HCT116 (cell line): ENCODE results near the gene NUAK2. TPM values are rescaled to one million over a fixed set of nuclear protein-coding genes. Genes with fewer than 3 reads are reported as not detected.

Experiments used
- ATAC-seq: fragments of 200-7000 bp; cut with Tn5 transposase; 2 replicates; pipeline ENCODE4 v1.9.1; 2020; ENCODE audit warnings: mild to moderate bottlenecking, moderate library complexity
- BruUV-seq: library from RNA; stranded (reverse); fragments of 400-500 nt; replicated peaks from 2 replicates; lab custom pipeline; 2021; lab: Mats Ljungman, UMichigan
- CTCF ChIA-PET: fragments of 300-600 bp; sonication (Branson Sonifier 250); formaldehyde crosslinking; loops from one replicate; lab custom pipeline; 2021; ENCODE audit warnings: antibody characterized with exemption; lab: Charles Lee
- POLR2A ChIA-PET: fragments of 300-600, 350-600 bp; sonication (Branson Sonifier 250); formaldehyde crosslinking; loops from one replicate; lab custom pipeline; 2021; ENCODE audit warnings: antibody characterized with exemption; lab: Charles Lee
- RAD21 ChIA-PET, 2 experiments: fragments of 300-600 bp; sonication (Branson Sonifier 250); formaldehyde crosslinking; loops; one replicate each; lab custom pipeline; 2023; ENCODE audit warnings: low total read pairs in 2 of 2; ENCODE audit not compliant: uncharacterized antibody in 2 of 2, unreplicated experiment in 2 of 2, low non-redundant PET in 1 of 2; lab: Charles Lee
- DNase-seq: peaks from one replicate; pipeline ENCODE4 v3.0.0-alpha.2; 2010; ENCODE audit warnings: low read depth, low spot score
- H2AFZ ChIP-seq: fragments of 200-600 bp; shearing (Covaris generic), sonication (generic); 2 replicates; pipeline ENCODE4 v1.6.1; 2017; ENCODE audit warnings: low read depth, mixed run types, mixed read lengths, antibody characterized with exemption, low read length; ENCODE audit not compliant: poor library complexity, severe bottlenecking
- H3K27ac ChIP-seq: 2 replicates; pipeline ENCODE4 v1.5.1; 2012; ENCODE audit warnings: low read depth, low read length
- H3K27me3 ChIP-seq: fragments of 200-600 bp; sonication (generic); 2 replicates; pipeline ENCODE4 v1.6.1; 2016; ENCODE audit warnings: mixed run types, low read length, mixed read lengths; ENCODE audit not compliant: insufficient read depth
- H3K36me3 ChIP-seq, 2 experiments: fragments of 200-500 bp in 1 of 2; fragments of 200-600 bp in 1 of 2; sonication (Bioruptor generic) in 1 of 2; sonication (generic) in 1 of 2; 2 replicates each; pipeline versions ENCODE4 v1.5.1 to v1.6.1; 2014 to 2016; ENCODE audit warnings: low read length in 2 of 2, inconsistent platforms in 1 of 2, mixed read lengths in 1 of 2, mixed run types in 1 of 2; ENCODE audit not compliant: insufficient read depth in 2 of 2, control insufficient read depth in 1 of 2
- H3K4me1 ChIP-seq, 2 experiments: fragments of 200-600 bp in 1 of 2; sonication (generic) in 1 of 2; 2 replicates each; pipeline versions ENCODE4 v1.5.1 to v1.6.1; 2012 to 2017; ENCODE audit warnings: low read length in 2 of 2, inconsistent platforms in 1 of 2, mild to moderate bottlenecking in 1 of 2, mixed read lengths in 1 of 2, mixed run types in 1 of 2, moderate library complexity in 1 of 2; ENCODE audit not compliant: insufficient read depth in 2 of 2, control insufficient read depth in 1 of 2
- H3K4me2 ChIP-seq: fragments of 200-600 bp; sonication (generic); 2 replicates; pipeline ENCODE4 v1.6.1; 2017; ENCODE audit warnings: mixed run types, low read length, mixed read lengths
- H3K4me3 ChIP-seq, 2 experiments: fragments of 200-600 bp in 1 of 2; sonication (generic) in 1 of 2; replicated peaks in 1 of 2; 2 replicates each; pipeline ENCODE4 v1.5.1; 2011 to 2016; ENCODE audit warnings: low read length in 2 of 2, control low read depth in 1 of 2, low read depth in 1 of 2, mild to moderate bottlenecking in 1 of 2, mixed read lengths in 1 of 2, mixed run types in 1 of 2
- H3K79me2 ChIP-seq: fragments of 200-600 bp; sonication (generic); 2 replicates; pipeline ENCODE4 v1.6.1; 2017; ENCODE audit warnings: mild to moderate bottlenecking, mixed run types, low read length, moderate library complexity, mixed read lengths; ENCODE audit not compliant: insufficient read depth
- H3K9ac ChIP-seq: fragments of 200-600 bp; sonication (generic); 2 replicates; pipeline ENCODE4 v1.6.1; 2016; ENCODE audit warnings: low read length, mixed read lengths
- H3K9me2 ChIP-seq: fragments of 200-600 bp; sonication (generic), shearing (Covaris generic); 2 replicates; pipeline ENCODE4 v1.6.1; 2017; ENCODE audit warnings: mixed run types, mild to moderate bottlenecking, moderate library complexity; ENCODE audit not compliant: insufficient read depth
- H3K9me3 ChIP-seq, 2 experiments: fragments of 200-500 bp in 1 of 2; fragments of 200-600 bp in 1 of 2; sonication (Bioruptor generic) in 1 of 2; sonication (generic) in 1 of 2; 2 replicates each; pipeline ENCODE4 v1.6.1; 2014 to 2017; ENCODE audit warnings: low read length in 2 of 2, mixed read lengths in 2 of 2, inconsistent platforms in 1 of 2, low read depth in 1 of 2, mild to moderate bottlenecking in 1 of 2, mixed run types in 1 of 2, moderate library complexity in 1 of 2; ENCODE audit not compliant: control insufficient read depth in 1 of 2, insufficient read depth in 1 of 2
- H4K20me1 ChIP-seq: fragments of 200-600 bp; sonication (generic), shearing (Covaris generic); 2 replicates; pipeline ENCODE4 v1.6.1; 2017; ENCODE audit warnings: mixed run types, mild to moderate bottlenecking, moderate library complexity; ENCODE audit not compliant: insufficient read depth
- ATF3 ChIP-seq: IDR thresholded peaks from 2 replicates; pipeline ENCODE4 v1.6.1; 2012
- CBX3 ChIP-seq: IDR thresholded peaks from 2 replicates; pipeline ENCODE4 v1.6.1; 2012; ENCODE audit warnings: low read depth
- CEBPB ChIP-seq: IDR thresholded peaks from 2 replicates; pipeline ENCODE4 v1.6.1; 2012; ENCODE audit warnings: low read depth
- CTCF ChIP-seq, 3 experiments: fragments of 200-600 bp in 1 of 3; sonication (generic) in 1 of 3; IDR thresholded peaks in 2 of 3; conservative IDR thresholded peaks in 1 of 3; 2 replicates each; pipeline ENCODE4 v1.5.1; 2012 to 2017; ENCODE audit warnings: low read depth in 2 of 3, low read length in 2 of 3, antibody characterized with exemption in 1 of 3, borderline replicate concordance in 1 of 3, control low read depth in 1 of 3, mild to moderate bottlenecking in 1 of 3, mixed read lengths in 1 of 3, mixed run types in 1 of 3, moderate library complexity in 1 of 3; ENCODE audit not compliant: insufficient read depth in 1 of 3
- EGR1 ChIP-seq: IDR thresholded peaks from 2 replicates; pipeline ENCODE4 v1.6.1; 2012; ENCODE audit warnings: low read depth
- ELF1 ChIP-seq: IDR thresholded peaks from 2 replicates; pipeline ENCODE4 v1.6.1; 2012; ENCODE audit warnings: low read depth, borderline replicate concordance
- EZH2 ChIP-seq: fragments of 200-600 bp; sonication (generic); IDR thresholded peaks from 2 replicates; pipeline ENCODE4 v1.6.1; 2017; ENCODE audit warnings: antibody characterized with exemption, mixed run types
- EZH2phosphoT487 ChIP-seq: fragments of 200-600 bp; IDR thresholded peaks from 2 replicates; pipeline ENCODE4 v1.6.1; 2018; ENCODE audit warnings: antibody characterized with exemption, borderline replicate concordance
- FOSL1 ChIP-seq: IDR thresholded peaks from 2 replicates; pipeline ENCODE4 v1.6.1; 2012; ENCODE audit warnings: low read depth
- JUND ChIP-seq: IDR thresholded peaks from 2 replicates; pipeline ENCODE4 v1.6.1; 2012
- POLR2A ChIP-seq: IDR thresholded peaks from 2 replicates; pipeline ENCODE4 v1.7.0; 2011; ENCODE audit warnings: borderline replicate concordance; ENCODE audit not compliant: insufficient read depth, insufficient read length; ENCODE audit errors: extremely low read depth
- RAD21 ChIP-seq: IDR thresholded peaks from 2 replicates; pipeline ENCODE4 v1.6.1; 2012; ENCODE audit warnings: low read depth, mild to moderate bottlenecking
- SIN3A ChIP-seq: IDR thresholded peaks from 2 replicates; pipeline ENCODE4 v1.6.1; 2012; ENCODE audit warnings: low read depth
- SP1 ChIP-seq: IDR thresholded peaks from 2 replicates; pipeline ENCODE4 v1.6.1; 2012; ENCODE audit warnings: low read depth
- SRF ChIP-seq: IDR thresholded peaks from 2 replicates; pipeline ENCODE4 v1.6.1; 2012; ENCODE audit warnings: low read depth
- TCF7L2 ChIP-seq: IDR thresholded peaks from 2 replicates; pipeline ENCODE4 v1.7.0; 2011; ENCODE audit warnings: borderline replicate concordance, inconsistent platforms; ENCODE audit not compliant: insufficient read depth, insufficient read length; ENCODE audit errors: extremely low read depth
- YY1 ChIP-seq: IDR thresholded peaks from 2 replicates; pipeline ENCODE4 v1.6.1; 2011; ENCODE audit warnings: low read length, low read depth, moderate library complexity, mild to moderate bottlenecking; ENCODE audit not compliant: insufficient replicate concordance; ENCODE audit errors: extremely low read depth
- ZFX ChIP-seq: fragments of 450-650 bp; IDR thresholded peaks from 2 replicates; pipeline ENCODE4 v1.6.1; 2017
- ZNF274 ChIP-seq: fragments of 200-500 bp; sonication (Bioruptor generic); IDR thresholded peaks from 2 replicates; pipeline ENCODE4 v1.6.1; 2014; ENCODE audit warnings: mild to moderate bottlenecking, low read depth, low read length, inconsistent platforms
- intact Hi-C: fragments of 100-400 bp; cut with micrococcal nuclease; formaldehyde crosslinking; loops from 2 replicates; pipeline ENCODE4 v1.10.0; 2022
- total RNA-seq: library from RNA; stranded (reverse); gene quantifications from one replicate; pipeline ENCODE4 v1.2.1, GENCODE V29; 2021; ENCODE audit not compliant: unreplicated experiment

NUAK2 gene
- total RNA-seq, 1 experiment from 2014 or later = 3.0 TPM

GRCh38 chr1:205315008-205315618 lies 6.4 kb downstream of the NUAK2 start:
- intact Hi-C loops = no loop called here
- Histone ChIP-seq H3K9me2 (no peaks in the 10 kb centered on the region), H3K4me2 (no peak overlapping the region), H4K20me1 (no peaks in the 10 kb centered on the region), H3K4me1 (peaks cover 37 to 43% of the 10 kb centered on the region in 2 experiments), H3K9me3 (no peaks in the 10 kb centered on the region), H2AFZ (no peak overlapping the region), H3K27ac (no peak overlapping the region), H3K9ac (no peak overlapping the region), H3K27me3 (no peaks in the 10 kb centered on the region), H3K4me3 (no peak overlapping the region), H3K36me3 (peaks cover 2 to 13% of the 10 kb centered on the region in 2 experiments; a peak in 2 of 4 replicates), H3K79me2 (peaks cover 69% of the 10 kb centered on the region)
- CTCF ChIA-PET = interaction anchor here (1.5 to 1.9 kb wide), 2 partner anchors 10 to 42 kb away, joined by 3 to 6 read pairs; no protein-coding TSS in a partner anchor
- no peak for DNase-seq
- no peak for TF ChIP-seq CBX3
- no peak for TF ChIP-seq SP1
- TF ChIP-seq EZH2 = no peak
- TF ChIP-seq JUND = no peak
- TF ChIP-seq RAD21 = no peak
- no peak for TF ChIP-seq TCF7L2
- TF ChIP-seq ELF1 = no peak
- TF ChIP-seq ATF3 = no peak
- TF ChIP-seq SIN3A = no peak
- TF ChIP-seq EZH2phosphoT487 = no peak
- no peak for TF ChIP-seq ZNF274
- TF ChIP-seq POLR2A = no peak
- no peak for TF ChIP-seq CTCF (IDR thresholded peaks at IDR 0.05 in 2 of 3, conservative IDR thresholded peaks at IDR 0.05 in 1 of 3; ENCODE audit: borderline replicate concordance in 1 of 3, insufficient read depth in 1 of 3, low read depth in 2 of 3, low read length in 2 of 3)
- no peak for TF ChIP-seq SRF
- TF ChIP-seq CEBPB = no peak
- no peak for TF ChIP-seq EGR1
- no peak for TF ChIP-seq ZFX
- no peak for TF ChIP-seq FOSL1
- no peak for TF ChIP-seq YY1
- ATAC-seq = no peak
- POLR2A ChIA-PET = no interaction called here
- RAD21 ChIA-PET = no interaction called here
- BruUV-seq = no TSS peak
